HL-60 (cell line): ENCODE measurements around the gene IL33.

Experiments
- DNase-seq, 2 experiments: peaks; one replicate each; pipeline ENCODE4 v3.0.0-alpha.2; 2010 to 2020; ENCODE audit warnings: low read depth in 1 of 2, low spot score in 1 of 2
- H3K27ac ChIP-seq: fragments of 250-450 bp; sonication (Bioruptor Pico); replicated peaks from 2 replicates; pipeline ENCODE4 v1.5.1; 2020; ENCODE audit warnings: mild to moderate bottlenecking, moderate library complexity
- H3K27me3 ChIP-seq: fragments of 250-450 bp; sonication (Bioruptor Pico); 2 replicates; pipeline ENCODE4 v1.5.1; 2021; ENCODE audit warnings: mild to moderate bottlenecking, moderate library complexity; ENCODE audit not compliant: insufficient read depth, poor library complexity, severe bottlenecking
- H3K4me3 ChIP-seq: replicated peaks from 2 replicates; pipeline ENCODE4 v1.5.1; 2011; ENCODE audit warnings: mild to moderate bottlenecking, control low read depth, low read length; ENCODE audit not compliant: insufficient read depth
- CTCF ChIP-seq: IDR thresholded peaks from one replicate; pipeline ENCODE4 v1.5.1; 2011; ENCODE audit warnings: low read length, control low read depth, inconsistent platforms; ENCODE audit not compliant: insufficient read depth
- GABPA ChIP-seq: IDR thresholded peaks from 2 replicates; pipeline ENCODE4 v1.6.1; 2012; ENCODE audit warnings: low read depth
- POLR2AphosphoS5 ChIP-seq: IDR thresholded peaks from 2 replicates; pipeline ENCODE4 v1.6.1; 2012; ENCODE audit warnings: low read depth
- REST ChIP-seq: IDR thresholded peaks from 2 replicates; pipeline ENCODE4 v1.6.1; 2012; ENCODE audit warnings: low read depth; ENCODE audit not compliant: insufficient replicate concordance
- SPI1 ChIP-seq: IDR thresholded peaks from 2 replicates; pipeline ENCODE4 v1.6.1; 2012; ENCODE audit warnings: low read depth, mild to moderate bottlenecking, borderline replicate concordance

IL33 gene

DNA sequence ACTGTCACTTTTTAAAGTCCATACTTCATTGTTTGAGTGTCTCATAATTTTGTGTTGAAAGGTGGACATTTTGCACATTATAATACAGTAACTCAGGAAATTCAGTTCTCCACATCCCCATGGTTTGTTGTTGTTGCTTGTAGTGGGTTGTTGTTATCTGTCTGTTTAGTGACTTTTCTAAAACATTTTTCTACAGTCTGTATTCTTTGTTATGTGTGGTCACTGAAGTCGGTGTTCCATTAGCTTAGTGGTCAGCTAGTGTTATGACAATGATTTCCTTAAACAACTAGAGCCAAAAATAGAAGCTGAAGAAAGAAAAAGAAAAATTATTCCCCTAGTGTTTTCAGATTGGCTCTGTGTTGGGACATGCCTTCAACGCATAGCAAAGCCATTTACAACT, 5.6 kb upstream of the IL33 start:
- Histone ChIP-seq H3K27me3 (no peaks in the 10 kb centered on the region), H3K27ac (no peak overlapping the region), H3K4me3 (no peak overlapping the region)
- TF ChIP-seq GABPA, result no peak
- no peak for TF ChIP-seq CTCF
- TF ChIP-seq REST, result no peak
- DNase-seq, result no peak

- no peak overlapping the region for H3K27ac ChIP-seq
- no peak for TF ChIP-seq GABPA
- no peak for TF ChIP-seq REST
- TF ChIP-seq POLR2AphosphoS5, result no peak
- TF ChIP-seq CTCF, result no peak
- no peak for TF ChIP-seq SPI1
- DNase-seq, result no peak
- H3K27me3 ChIP-seq, result peaks cover 8% of the 10 kb centered on the region
- no peak overlapping the region for H3K4me3 ChIP-seq
These were observed 2.8 kb upstream of the IL33 start for GRCh38 chr9:6212722-6213375.

- H3K27ac ChIP-seq, result no peak overlapping the region
- no peak for DNase-seq
- no peak for TF ChIP-seq SPI1
- no peak for TF ChIP-seq POLR2AphosphoS5
- no peak for TF ChIP-seq CTCF
- TF ChIP-seq REST, result no peak
- TF ChIP-seq GABPA, result no peak
- H3K4me3 ChIP-seq, result no peak overlapping the region
- peaks cover 10% of the 10 kb centered on the region for H3K27me3 ChIP-seq
These were observed 1.2 kb upstream of the IL33 start for GRCh38 chr9:6214434-6214833.
